SK-N-SH treated with all-trans-retinoic acid at 6 μM for 48 hours (cell line): Measurements from ENCODE around the gene TRAPPC1.

Source experiments
- ATAC-seq: fragments of 200-7000 bp; cut with Tn5 transposase; 3 replicates; pipeline ENCODE4 v1.9.1; 2020; ENCODE audit warnings: mild to moderate bottlenecking, moderate library complexity
- ARNTL ChIP-seq: fragments of 450-650 bp; formaldehyde crosslinking; IDR thresholded peaks from 2 replicates; pipeline ENCODE4 v1.5.0; 2020; ENCODE audit warnings: low read depth, mild to moderate bottlenecking, moderate library complexity, borderline replicate concordance
- CSRNP3 ChIP-seq: fragments of 250-450 bp; sonication (Bioruptor Pico); IDR thresholded peaks from 2 replicates; pipeline ENCODE4 v1.5.1; 2021; ENCODE audit warnings: mild to moderate bottlenecking, moderate library complexity
- ESRRG ChIP-seq: fragments of 250-450 bp; sonication (Bioruptor Pico); IDR thresholded peaks from 2 replicates; pipeline ENCODE4 v1.6.1; 2021; ENCODE audit warnings: mild to moderate bottlenecking
- GLIS3 ChIP-seq: fragments of 250-450 bp; sonication (Bioruptor Pico); IDR thresholded peaks from 2 replicates; pipeline ENCODE4 v1.5.0; 2020; ENCODE audit warnings: mild to moderate bottlenecking, moderate library complexity
- ISL1 ChIP-seq: fragments of 250-450 bp; sonication (Bioruptor Pico); IDR thresholded peaks from 2 replicates; pipeline ENCODE4 v2.1.2; 2022; ENCODE audit warnings: mild to moderate bottlenecking, moderate library complexity
- OSR1 ChIP-seq: fragments of 250-450 bp; sonication (Bioruptor Pico); IDR thresholded peaks from 2 replicates; pipeline ENCODE4 v1.8.0; 2022; ENCODE audit warnings: moderate library complexity, mild to moderate bottlenecking, inconsistent platforms
- PATZ1 ChIP-seq: fragments of 250-450 bp; sonication (Bioruptor Pico); IDR thresholded peaks from 2 replicates; pipeline ENCODE4 v1.8.0; 2020; ENCODE audit warnings: mild to moderate bottlenecking, moderate library complexity, borderline replicate concordance
- POU6F1 ChIP-seq: fragments of 250-450 bp; sonication (Bioruptor Pico); IDR thresholded peaks from 2 replicates; pipeline ENCODE4 v1.8.0; 2021; ENCODE audit warnings: low read depth, mild to moderate bottlenecking, moderate library complexity, borderline replicate concordance
- PPARA ChIP-seq: fragments of 250-450 bp; sonication (Bioruptor Pico); IDR thresholded peaks from 2 replicates; pipeline ENCODE4 v1.5.0; 2020; ENCODE audit warnings: mild to moderate bottlenecking, borderline replicate concordance
- RARB ChIP-seq: fragments of 250-450 bp; sonication (Bioruptor Pico); IDR thresholded peaks from 2 replicates; pipeline ENCODE4 v1.8.0; 2021; ENCODE audit warnings: mild to moderate bottlenecking, moderate library complexity
- SNAI2 ChIP-seq: fragments of 250-450 bp; sonication (Bioruptor Pico); IDR thresholded peaks from 2 replicates; pipeline ENCODE4 v1.5.0; 2020; ENCODE audit warnings: mild to moderate bottlenecking, moderate library complexity
- TCF4 ChIP-seq: fragments of 250-450 bp; sonication (Bioruptor Pico); IDR thresholded peaks from 2 replicates; pipeline ENCODE4 v1.8.0; 2021; ENCODE audit warnings: mild to moderate bottlenecking, moderate library complexity, borderline replicate concordance
- TOX ChIP-seq: fragments of 250-450 bp; sonication (Bioruptor Pico); IDR thresholded peaks from 2 replicates; pipeline ENCODE4 v1.8.0; 2021; ENCODE audit warnings: mild to moderate bottlenecking, moderate library complexity, borderline replicate concordance
- TSHZ2 ChIP-seq: fragments of 250-450 bp; sonication (Bioruptor Pico); IDR thresholded peaks from 2 replicates; pipeline ENCODE4 v1.5.0; 2020; ENCODE audit warnings: mild to moderate bottlenecking, moderate library complexity
- ZFP3 ChIP-seq: fragments of 250-450 bp; sonication (Bioruptor Pico); IDR thresholded peaks from 2 replicates; pipeline ENCODE4 v1.5.0; 2020; ENCODE audit warnings: mild to moderate bottlenecking, moderate library complexity
- ZFP30 ChIP-seq: fragments of 450-650 bp; formaldehyde crosslinking; IDR thresholded peaks from 2 replicates; pipeline ENCODE4 v1.5.0; 2022; ENCODE audit warnings: mild to moderate bottlenecking, moderate library complexity
- ZNF565 ChIP-seq: fragments of 450-650 bp; formaldehyde crosslinking; conservative IDR thresholded peaks from 2 replicates; pipeline ENCODE4 v1.5.0; 2020; ENCODE audit warnings: low read depth, mild to moderate bottlenecking, moderate library complexity
- ZNF70 ChIP-seq: fragments of 450-650 bp; formaldehyde crosslinking; IDR thresholded peaks from 2 replicates; pipeline ENCODE4 v1.5.0; 2020; ENCODE audit warnings: mild to moderate bottlenecking, moderate library complexity
- ZNF8 ChIP-seq: fragments of 450-650 bp; formaldehyde crosslinking; IDR thresholded peaks from 2 replicates; pipeline ENCODE4 v1.5.0; 2020; ENCODE audit warnings: mild to moderate bottlenecking, moderate library complexity

Gene TRAPPC1

GRCh38 chr17:7922269-7922844 lies 9.4 kb downstream of the TRAPPC1 start (continued):
- TF ChIP-seq TSHZ2 (CRISPR knock-in tag): no peak

- ATAC-seq: no peak
These were observed 14.9 kb downstream of the TRAPPC1 start for GRCh38 chr17:7916808-7917207.

GRCh38 chr17:7916385-7916682 lies 15.4 kb downstream of the TRAPPC1 start:
- no peak for ATAC-seq
- TF ChIP-seq ZNF565 (CRISPR knock-in tag) (no peak), ZFP30 (CRISPR knock-in tag) (no peak), SNAI2 (CRISPR knock-in tag) (no peak), ZNF8 (no peak), PPARA (CRISPR knock-in tag) (no peak), ESRRG (CRISPR knock-in tag) (no peak), TSHZ2 (CRISPR knock-in tag) (no peak), ISL1 (no peak), POU6F1 (CRISPR knock-in tag) (no peak), ZFP3 (CRISPR knock-in tag) (no peak), RARB (CRISPR knock-in tag) (no peak), GLIS3 (CRISPR knock-in tag) (no peak), PATZ1 (no peak), TCF4 (CRISPR knock-in tag) (no peak), ARNTL (CRISPR knock-in tag) (no peak), CSRNP3 (no peak), TOX (CRISPR knock-in tag) (no peak)

More at GRCh38 chr17:7916808-7917207, 14.9 kb downstream of the TRAPPC1 start:
- TF ChIP-seq RARB (CRISPR knock-in tag): no peak
- no peak for TF ChIP-seq ZNF70 (CRISPR knock-in tag)
- TF ChIP-seq CSRNP3: no peak
- TF ChIP-seq SNAI2 (CRISPR knock-in tag): no peak
- TF ChIP-seq PPARA (CRISPR knock-in tag): no peak
- no peak for TF ChIP-seq PATZ1
- no peak for TF ChIP-seq OSR1 (CRISPR knock-in tag)
- TF ChIP-seq ZFP30 (CRISPR knock-in tag): no peak
- no peak for TF ChIP-seq ESRRG (CRISPR knock-in tag)
- TF ChIP-seq ISL1: no peak
